Liver (tissue), 9 donors: ENCODE data around the gene SPRN. TPM values are rescaled to one million over a fixed set of nuclear protein-coding genes. Genes with fewer than 3 reads are reported as not detected.

Source experiments
- DNase-seq: peaks from one replicate; pipeline ENCODE4 v3.0.0-alpha.2; 2017; ENCODE audit warnings: low spot score
- H3K27ac ChIP-seq, 2 donors: one replicate each; pipeline ENCODE4 v1.7.0; 2013; ENCODE audit warnings: inconsistent platforms in 2 of 2, low read length in 2 of 2, control low read depth in 1 of 2, low read depth in 1 of 2, mild to moderate bottlenecking in 1 of 2
- H3K27me3 ChIP-seq, 4 donors: one replicate each; pipeline versions ENCODE4 v1.6.1 to v1.7.0; 2013; ENCODE audit warnings: low read length in 3 of 4, inconsistent platforms in 1 of 4, mild to moderate bottlenecking in 1 of 4, moderate library complexity in 1 of 4; ENCODE audit not compliant: control insufficient read depth in 4 of 4, insufficient read depth in 4 of 4
- H3K36me3 ChIP-seq, 4 donors: one replicate each; pipeline versions ENCODE4 v1.6.1 to v1.7.0; 2013; ENCODE audit warnings: low read length in 3 of 4, mild to moderate bottlenecking in 3 of 4, low read depth in 1 of 4, moderate library complexity in 1 of 4; ENCODE audit not compliant: control insufficient read depth in 4 of 4, insufficient read depth in 3 of 4
- H3K4me1 ChIP-seq, 4 donors: one replicate each; pipeline versions ENCODE4 v1.6.1 to v1.7.0; 2013; ENCODE audit warnings: low read length in 3 of 4, mild to moderate bottlenecking in 3 of 4, moderate library complexity in 1 of 4; ENCODE audit not compliant: control insufficient read depth in 4 of 4, insufficient read depth in 4 of 4
- H3K4me3 ChIP-seq, 3 donors: one replicate each; pipeline versions ENCODE4 v1.6.1 to v1.7.0; 2013; ENCODE audit warnings: low read length in 3 of 3, control low read depth in 1 of 3, low read depth in 1 of 3, mild to moderate bottlenecking in 1 of 3
- H3K9ac ChIP-seq, 2 donors: one replicate each; pipeline ENCODE4 v1.7.0; 2013; ENCODE audit warnings: low read length in 2 of 2, mild to moderate bottlenecking in 2 of 2, moderate library complexity in 2 of 2, control low read depth in 1 of 2, low read depth in 1 of 2
- H3K9me3 ChIP-seq, 4 donors: one replicate each; pipeline versions ENCODE4 v1.6.1 to v1.7.0; 2013; ENCODE audit warnings: low read length in 3 of 4; ENCODE audit not compliant: control insufficient read depth in 4 of 4
- ATF3 ChIP-seq: IDR thresholded peaks from 2 replicates; pipeline ENCODE4 v1.6.1; 2016; ENCODE audit warnings: antibody characterized with exemption
- CTCF ChIP-seq: fragments of 150-350 bp; IDR thresholded peaks from 2 replicates; pipeline ENCODE4 v1.5.1; 2017; ENCODE audit warnings: improper control_type of control experiment, low read depth, low read length; ENCODE audit not compliant: missing input control
- EGR1 ChIP-seq, 2 donors: IDR thresholded peaks; 2 replicates each; pipeline ENCODE4 v1.6.1; 2016 to 2018; ENCODE audit warnings: antibody characterized with exemption in 2 of 2, low read depth in 2 of 2
- FOXA1 ChIP-seq: IDR thresholded peaks from 2 replicates; pipeline ENCODE4 v1.6.1; 2016; ENCODE audit warnings: antibody characterized with exemption
- FOXA2 ChIP-seq: IDR thresholded peaks from 2 replicates; pipeline ENCODE4 v1.6.1; 2016; ENCODE audit warnings: antibody characterized with exemption
- GABPA ChIP-seq, 2 donors: IDR thresholded peaks in 1 of 2; conservative IDR thresholded peaks in 1 of 2; 2 replicates each; pipeline ENCODE4 v1.6.1; 2016; ENCODE audit warnings: antibody characterized with exemption in 2 of 2, mild to moderate bottlenecking in 1 of 2, moderate library complexity in 1 of 2
- HNF4A ChIP-seq, 2 donors: conservative IDR thresholded peaks; 2 replicates each; pipeline ENCODE4 v1.6.1; 2016; ENCODE audit warnings: antibody characterized with exemption in 2 of 2, mild to moderate bottlenecking in 2 of 2
- HNF4G ChIP-seq: IDR thresholded peaks from 2 replicates; pipeline ENCODE4 v1.6.1; 2016; ENCODE audit warnings: antibody characterized with exemption
- JUND ChIP-seq, 2 donors: IDR thresholded peaks; 2 replicates each; pipeline ENCODE4 v1.6.1; 2016; ENCODE audit warnings: antibody characterized with exemption in 2 of 2
- MAX ChIP-seq: IDR thresholded peaks from 2 replicates; pipeline ENCODE4 v1.6.1; 2016; ENCODE audit warnings: antibody characterized with exemption
- NR2F2 ChIP-seq: IDR thresholded peaks from 2 replicates; pipeline ENCODE4 v1.6.1; 2016; ENCODE audit warnings: antibody characterized with exemption
- RAD21 ChIP-seq, 2 donors: IDR thresholded peaks; 2 replicates each; pipeline ENCODE4 v1.6.1; 2016; ENCODE audit warnings: antibody characterized with exemption in 2 of 2, mild to moderate bottlenecking in 2 of 2
- REST ChIP-seq: IDR thresholded peaks from 2 replicates; pipeline ENCODE4 v1.6.1; 2016; ENCODE audit warnings: antibody characterized with exemption, mild to moderate bottlenecking
- SP1 ChIP-seq: IDR thresholded peaks from 2 replicates; pipeline ENCODE4 v1.6.1; 2018; ENCODE audit warnings: antibody characterized with exemption, mild to moderate bottlenecking
- TAF1 ChIP-seq: conservative IDR thresholded peaks from 2 replicates; pipeline ENCODE4 v1.6.1; 2016; ENCODE audit warnings: antibody characterized with exemption, mild to moderate bottlenecking
- YY1 ChIP-seq: IDR thresholded peaks from 2 replicates; pipeline ENCODE4 v1.6.1; 2016; ENCODE audit warnings: antibody characterized with exemption, mild to moderate bottlenecking
- ZBTB33 ChIP-seq: IDR thresholded peaks from 2 replicates; pipeline ENCODE4 v1.6.1; 2016; ENCODE audit warnings: antibody characterized with exemption
- WGBS: extraction: QIAGEN DNeasy Blood & Tissue Kit; methylation state at CpG from one replicate; pipeline ENCODE4 v1.1.7; 2013; 5-methylcytosine and 5-hydroxymethylcytosine counted together
- polyA plus RNA-seq, 2 donors: library from polyadenylated mRNA; stranded (reverse) in 1 of 2; unstranded in 1 of 2; fragments of 200-250 nt in 1 of 2; fragments of >200 nt in 1 of 2; fragmentation: Nextera tagmentation in 1 of 2; extraction: Ambion mirVana in 1 of 2; gene quantifications; one replicate each; pipeline versions ENCODE4 v1.2.1 to v1.2.3, GENCODE V29; 2013 to 2015
- total RNA-seq, 2 donors: library from RNA; depleted of rRNA; stranded (reverse); fragments of >200 nt; gene quantifications; one replicate each; pipeline ENCODE4 v1.2.3, GENCODE V29; 2014
- donor health status: healthy.
- donor health status: healthy.
- donor health status: healthy.
- donor health status: healthy.
- donor health status: healthy.

Gene SPRN
- total and polyA plus RNA-seq, 4 donors = 1.3 to 36.4 TPM; not detected in 2

- WGBS = 81% methylated on average over 5 of the region's 5 CpGs
- Histone ChIP-seq H3K27me3 (no peaks in the 10 kb centered on the region), H3K9ac (no peak overlapping the region), H3K36me3 (no peaks in the 10 kb centered on the region), H3K9me3 (no peaks in the 10 kb centered on the region), H3K27ac (no peak overlapping the region), H3K4me3 (no peak overlapping the region), H3K4me1 (no peaks in the 10 kb centered on the region)
- TF ChIP-seq MAX = no peak
- TF ChIP-seq RAD21 (IDR thresholded peaks at IDR 0.05) = no peak
- TF ChIP-seq FOXA1 = no peak
- no peak for TF ChIP-seq JUND (IDR thresholded peaks at IDR 0.05)
- no peak for TF ChIP-seq REST
- TF ChIP-seq YY1 = no peak
- no peak for TF ChIP-seq FOXA2
- TF ChIP-seq ATF3 = no peak
- no peak for TF ChIP-seq ZBTB33
- TF ChIP-seq TAF1 = no peak
- no peak for TF ChIP-seq GABPA (IDR thresholded peaks at IDR 0.05 in 1 of 2, conservative IDR thresholded peaks at IDR 0.05 in 1 of 2)
- no peak for TF ChIP-seq NR2F2
- no peak for TF ChIP-seq HNF4A (conservative IDR thresholded peaks at IDR 0.05)
- TF ChIP-seq SP1 = no peak
- no peak for TF ChIP-seq EGR1 (IDR thresholded peaks at IDR 0.05; ENCODE audit: low read depth in 2 of 2)
- no peak for TF ChIP-seq HNF4G
- no peak for DNase-seq
Measured at GRCh38 chr10:133455196-133455595, 30.8 kb upstream of the SPRN start.

GRCh38 chr10:133454204-133454893, 29.9 kb upstream of the SPRN start:
- Histone ChIP-seq H3K9ac (no peak overlapping the region), H3K9me3 (peaks cover 0 to under 1% (median 0%) of the 10 kb centered on the region in 4 donors), H3K36me3 (no peaks in the 10 kb centered on the region), H3K27me3 (no peaks in the 10 kb centered on the region), H3K27ac (no peak overlapping the region), H3K4me1 (no peaks in the 10 kb centered on the region), H3K4me3 (no peak overlapping the region)
- WGBS = 86% methylated on average over 10 of the region's 10 CpGs
- DNase-seq = no peak
- TF ChIP-seq NR2F2 (no peak), YY1 (no peak), RAD21 (IDR thresholded peaks at IDR 0.05) (no peak), CTCF (no peak), ATF3 (no peak), HNF4G (no peak), REST (no peak), GABPA (IDR thresholded peaks at IDR 0.05 in 1 of 2, conservative IDR thresholded peaks at IDR 0.05 in 1 of 2) (no peak), HNF4A (conservative IDR thresholded peaks at IDR 0.05) (no peak), SP1 (no peak), FOXA2 (no peak)
